Measurements from ENCODE around the gene ABLIM2. TPM values are rescaled to one million over a fixed set of nuclear protein-coding genes. Genes with fewer than 3 reads are reported as not detected.

The ABLIM2 gene
- total RNA-seq, 1 donor from 2014 or later: 7.5 TPM

GRCh38 chr4:7941111-7941964 lies 217.3 kb downstream of the ABLIM2 start:
- H3K4me1 Mint-ChIP-seq (ENCODE audit: low read depth, unreplicated experiment): peaks cover 18% of the 10 kb centered on the region
- H3K36me3 Mint-ChIP-seq (ENCODE audit: unreplicated experiment): peaks cover 6% of the 10 kb centered on the region
- H3K27ac Mint-ChIP-seq (ENCODE audit: unreplicated experiment): peak overlapping the region; percentile 90
- peak overlapping the region; percentile 60 for H3K4me3 Mint-ChIP-seq (ENCODE audit: unreplicated experiment)
- no peak for DNase-seq
- TF ChIP-seq, protein P1, sequence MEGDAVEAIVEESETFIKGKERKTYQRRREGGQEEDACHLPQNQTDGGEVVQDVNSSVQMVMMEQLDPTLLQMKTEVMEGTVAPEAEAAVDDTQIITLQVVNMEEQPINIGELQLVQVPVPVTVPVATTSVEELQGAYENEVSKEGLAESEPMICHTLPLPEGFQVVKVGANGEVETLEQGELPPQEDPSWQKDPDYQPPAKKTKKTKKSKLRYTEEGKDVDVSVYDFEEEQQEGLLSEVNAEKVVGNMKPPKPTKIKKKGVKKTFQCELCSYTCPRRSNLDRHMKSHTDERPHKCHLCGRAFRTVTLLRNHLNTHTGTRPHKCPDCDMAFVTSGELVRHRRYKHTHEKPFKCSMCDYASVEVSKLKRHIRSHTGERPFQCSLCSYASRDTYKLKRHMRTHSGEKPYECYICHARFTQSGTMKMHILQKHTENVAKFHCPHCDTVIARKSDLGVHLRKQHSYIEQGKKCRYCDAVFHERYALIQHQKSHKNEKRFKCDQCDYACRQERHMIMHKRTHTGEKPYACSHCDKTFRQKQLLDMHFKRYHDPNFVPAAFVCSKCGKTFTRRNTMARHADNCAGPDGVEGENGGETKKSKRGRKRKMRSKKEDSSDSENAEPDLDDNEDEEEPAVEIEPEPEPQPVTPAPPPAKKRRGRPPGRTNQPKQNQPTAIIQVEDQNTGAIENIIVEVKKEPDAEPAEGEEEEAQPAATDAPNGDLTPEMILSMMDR (IDR thresholded peaks at IDR 0.05; ENCODE audit: partially characterized antibody, unreplicated experiment): no peak
- peaks cover 24% of the 10 kb centered on the region for H3K9me3 Mint-ChIP-seq (ENCODE audit: unreplicated experiment)
- H3K27me3 Mint-ChIP-seq (ENCODE audit: unreplicated experiment): peaks cover 28% of the 10 kb centered on the region

DNA sequence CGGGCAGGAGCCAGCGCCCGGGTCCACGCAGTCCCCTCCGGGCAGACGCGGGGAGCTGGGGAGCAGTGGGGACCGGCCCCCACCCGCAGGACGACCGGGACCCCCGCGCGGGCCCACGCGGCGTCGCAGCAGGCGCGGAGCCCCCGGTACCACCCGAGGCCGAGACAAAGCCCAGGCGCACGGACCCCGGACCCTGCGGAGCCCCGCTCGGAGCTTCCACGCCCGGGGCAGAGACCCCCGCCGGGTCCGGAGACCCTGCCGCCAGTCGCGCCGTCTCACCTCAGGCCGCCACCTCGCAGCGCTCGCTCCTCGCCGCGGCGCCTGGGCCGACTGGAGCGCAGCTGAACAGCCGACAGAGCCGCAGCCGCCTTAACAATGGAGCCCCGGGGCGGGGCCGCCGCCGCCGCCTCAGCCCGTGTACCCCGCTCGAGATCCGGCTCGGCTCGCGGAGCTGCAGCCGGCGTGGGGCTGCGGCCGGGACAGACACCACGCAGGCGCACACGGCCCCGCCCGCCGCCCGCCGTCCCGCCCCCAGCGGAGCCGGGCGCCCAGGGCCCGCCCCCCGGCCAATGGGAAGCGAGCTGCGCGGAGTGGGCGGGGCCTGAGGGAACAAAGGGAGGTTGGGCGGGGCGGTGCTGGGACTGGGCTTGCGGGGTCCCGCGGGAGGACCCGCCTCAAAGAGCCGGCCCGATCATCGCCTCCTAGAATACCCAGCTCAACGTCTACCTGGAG lies 219.1 kb downstream of the ABLIM2 start, which contains the start of gene AFAP1:
TSS of gene AFAP1 (minus strand) at position 485 of the 732 bp plus-strand sequence. CDS start 67,783 bp downstream, outside the sequence.
- Mint-ChIP-seq H3K36me3 (ENCODE audit: unreplicated experiment) (peaks cover 6% of the 10 kb centered on the region), H3K9me3 (ENCODE audit: unreplicated experiment) (peaks cover 24% of the 10 kb centered on the region), H3K27ac (ENCODE audit: unreplicated experiment) (peak within 1 kb of the TSS; percentile 90), H3K27me3 (ENCODE audit: unreplicated experiment) (peaks cover 26% of the 10 kb centered on the region), H3K4me3 (ENCODE audit: unreplicated experiment) (no peak within 1 kb of the TSS), H3K4me1 (ENCODE audit: low read depth, unreplicated experiment) (peaks cover 23% of the 10 kb centered on the region)
- TF ChIP-seq, protein P1 (IDR thresholded peaks at IDR 0.05; ENCODE audit: partially characterized antibody, unreplicated experiment): no peak
- peak; percentile 98 for DNase-seq

GRCh38 chr4:7938609-7939376 lies 219.8 kb downstream of the ABLIM2 start:
- H3K4me3 Mint-ChIP-seq (ENCODE audit: unreplicated experiment): peak overlapping the region; percentile 100
- peaks cover 24% of the 10 kb centered on the region for H3K9me3 Mint-ChIP-seq (ENCODE audit: unreplicated experiment)
- H3K27ac Mint-ChIP-seq (ENCODE audit: unreplicated experiment): peak overlapping the region; percentile 99
- peaks cover 30% of the 10 kb centered on the region for H3K4me1 Mint-ChIP-seq (ENCODE audit: low read depth, unreplicated experiment)
- H3K27me3 Mint-ChIP-seq (ENCODE audit: unreplicated experiment): peaks cover 26% of the 10 kb centered on the region
- DNase-seq: no peak
- TF ChIP-seq, protein P1 (IDR thresholded peaks at IDR 0.05; ENCODE audit: partially characterized antibody, unreplicated experiment): no peak
- peaks cover 6% of the 10 kb centered on the region for H3K36me3 Mint-ChIP-seq (ENCODE audit: unreplicated experiment)

DNA sequence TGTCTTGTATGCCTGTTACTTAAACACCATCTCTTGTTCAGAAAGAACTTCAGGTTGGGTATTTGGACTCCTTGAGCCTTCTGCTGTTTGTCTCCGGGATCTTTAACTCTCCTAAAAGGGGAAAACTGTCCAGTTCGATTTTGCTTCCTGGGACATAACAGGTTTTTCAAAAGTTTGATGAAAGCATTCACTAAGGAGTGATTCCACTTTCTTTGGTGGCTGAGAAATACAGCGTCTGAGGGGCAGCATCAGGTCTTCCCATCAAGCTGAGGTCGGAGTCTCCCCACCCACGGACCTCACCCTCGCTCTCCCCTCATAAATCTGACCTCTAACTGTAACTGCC lies 220.4 kb downstream of the ABLIM2 start:
- peaks cover 24% of the 10 kb centered on the region for H3K9me3 Mint-ChIP-seq (ENCODE audit: unreplicated experiment)
- peaks cover 29% of the 10 kb centered on the region for H3K27me3 Mint-ChIP-seq (ENCODE audit: unreplicated experiment)
- no peak for DNase-seq
- peak overlapping the region; percentile 99 for H3K27ac Mint-ChIP-seq (ENCODE audit: unreplicated experiment)
- H3K4me3 Mint-ChIP-seq (ENCODE audit: unreplicated experiment): peak overlapping the region; percentile 100
- peaks cover 6% of the 10 kb centered on the region for H3K36me3 Mint-ChIP-seq (ENCODE audit: unreplicated experiment)
- TF ChIP-seq, protein P1 (IDR thresholded peaks at IDR 0.05; ENCODE audit: partially characterized antibody, unreplicated experiment): no peak
- peaks cover 34% of the 10 kb centered on the region for H3K4me1 Mint-ChIP-seq (ENCODE audit: low read depth, unreplicated experiment)
